ENCODE data around the gene TCP11. TPM values are rescaled to one million over a fixed set of nuclear protein-coding genes. Genes with fewer than 3 reads are reported as not detected.

The TCP11 gene
- total RNA-seq, 1 donor from 2014 or later = 0.43 TPM

GRCh38 chr6:35166116-35166515, 25.0 kb upstream of the TCP11 start:
- H3K4me1 ChIP-seq = peaks cover 0 to 22% of the 10 kb centered on the region in 2 donors
- intact Hi-C loops (cut with DNase I) = no loop called here
- H3K27me3 ChIP-seq = no peaks in the 10 kb centered on the region
- DNase-seq (ENCODE audit: low spot score in 2 of 2) = no peak
- no peak overlapping the region for H3K4me3 ChIP-seq
- H3K36me3 ChIP-seq = no peaks in the 10 kb centered on the region
- peak overlapping the region; percentile 46 to 68 for H3K27ac ChIP-seq
- no peak for TF ChIP-seq CTCF (IDR thresholded peaks at IDR 0.05)
- no peaks in the 10 kb centered on the region for H3K9me3 ChIP-seq

- TF ChIP-seq CTCF (IDR thresholded peaks at IDR 0.05) = no peak
- no peak overlapping the region for H3K4me3 ChIP-seq
- H3K27me3 ChIP-seq = no peaks in the 10 kb centered on the region
- no peak for DNase-seq (ENCODE audit: low spot score in 2 of 2)
- intact Hi-C loops (cut with DNase I) = no loop called here
- H3K4me1 ChIP-seq = peaks cover 0 to 25% of the 10 kb centered on the region in 2 donors
- H3K27ac ChIP-seq = peak overlapping the region; percentile 46 to 68
- H3K36me3 ChIP-seq = no peaks in the 10 kb centered on the region
- H3K9me3 ChIP-seq = no peaks in the 10 kb centered on the region
Measured at GRCh38 chr6:35165630-35166071, 24.5 kb upstream of the TCP11 start.

GRCh38 chr6:35164868-35165267, 23.7 kb upstream of the TCP11 start:
- TF ChIP-seq CTCF (IDR thresholded peaks at IDR 0.05) = no peak
- DNase-seq (ENCODE audit: low spot score in 2 of 2) = no peak
- peaks cover 0 to 27% of the 10 kb centered on the region in 2 donors for H3K4me1 ChIP-seq
- H3K27ac ChIP-seq = no peak overlapping the region
- no peaks in the 10 kb centered on the region for H3K27me3 ChIP-seq
- H3K36me3 ChIP-seq = no peaks in the 10 kb centered on the region
- no peak overlapping the region for H3K4me3 ChIP-seq
- no peaks in the 10 kb centered on the region for H3K9me3 ChIP-seq
- intact Hi-C loops (cut with DNase I) = no loop called here

- Histone ChIP-seq H3K4me1 (peaks cover 0 to 27% of the 10 kb centered on the region in 2 donors), H3K4me3 (no peak overlapping the region)
- TF ChIP-seq CTCF (IDR thresholded peaks at IDR 0.05) = no peak
Measured at GRCh38 chr6:35164277-35164676, 23.1 kb upstream of the TCP11 start.

GRCh38 chr6:35163836-35164235, 22.7 kb upstream of the TCP11 start:
- no peak for DNase-seq (ENCODE audit: low spot score in 2 of 2)
- no peaks in the 10 kb centered on the region for H3K9me3 ChIP-seq
- intact Hi-C loops (cut with DNase I) = no loop called here
- H3K27ac ChIP-seq = no peak overlapping the region
- no peaks in the 10 kb centered on the region for H3K36me3 ChIP-seq
- H3K27me3 ChIP-seq = no peaks in the 10 kb centered on the region
- no peak for TF ChIP-seq CTCF (IDR thresholded peaks at IDR 0.05)
- H3K4me3 ChIP-seq = no peak overlapping the region
- H3K4me1 ChIP-seq = peaks cover 0 to 27% of the 10 kb centered on the region in 2 donors

More at GRCh38 chr6:35164277-35164676, 23.1 kb upstream of the TCP11 start:
- no peaks in the 10 kb centered on the region for H3K9me3 ChIP-seq
- no peak for DNase-seq (ENCODE audit: low spot score in 2 of 2)
- intact Hi-C loops (cut with DNase I) = no loop called here
- H3K27ac ChIP-seq = no peak overlapping the region
- no peaks in the 10 kb centered on the region for H3K36me3 ChIP-seq
- no peaks in the 10 kb centered on the region for H3K27me3 ChIP-seq
